Neural cell (in vitro differentiated cells): ENCODE results near the gene CCDC85C.

Experiments used
- EP300 ChIP-seq: fragments of 450-650 bp; conservative IDR thresholded peaks from 2 replicates; pipeline ENCODE4 v1.6.1; 2014; ENCODE audit warnings: antibody characterized with exemption, mild to moderate bottlenecking, moderate library complexity; ENCODE audit not compliant: poor library complexity, severe bottlenecking
- EZH2 ChIP-seq: fragments of 200-600, 300-800 bp; shearing (Covaris generic), sonication (generic); IDR thresholded peaks from 2 replicates; pipeline ENCODE4 v1.6.1; 2014; ENCODE audit warnings: antibody characterized with exemption, low read length, borderline replicate concordance, mild to moderate bottlenecking; ENCODE audit not compliant: insufficient read depth, poor library complexity, severe bottlenecking
- TF ChIP-seq, protein P1 (sequence below): fragments of 450-650 bp; IDR thresholded peaks from 2 replicates; pipeline ENCODE4 v1.5.1; 2014; ENCODE audit warnings: antibody characterized with exemption, mild to moderate bottlenecking, moderate library complexity; ENCODE audit not compliant: poor library complexity, severe bottlenecking

DNA sequence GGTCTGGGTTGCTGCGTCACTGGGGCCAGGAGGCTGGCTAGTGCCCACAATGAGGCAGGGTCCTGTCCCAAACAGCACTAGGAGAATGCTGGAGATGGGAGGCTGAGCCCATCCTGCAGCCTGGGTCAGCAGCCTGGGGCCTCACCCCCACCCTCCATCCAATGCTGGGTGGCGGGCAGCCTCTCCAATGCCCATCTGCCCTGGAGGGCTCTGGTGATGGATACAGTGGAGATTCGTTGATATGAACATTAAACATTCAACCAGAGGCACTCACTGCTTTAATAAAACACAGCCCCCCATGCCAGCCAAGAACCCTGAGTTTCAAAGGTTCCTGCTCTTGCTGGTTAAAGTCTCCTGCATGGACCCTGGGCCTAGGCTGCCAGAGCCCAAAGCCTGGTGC, 21.5 kb upstream of the CCDC85C start:
- no peak for TF ChIP-seq EP300
- TF ChIP-seq, protein P1, sequence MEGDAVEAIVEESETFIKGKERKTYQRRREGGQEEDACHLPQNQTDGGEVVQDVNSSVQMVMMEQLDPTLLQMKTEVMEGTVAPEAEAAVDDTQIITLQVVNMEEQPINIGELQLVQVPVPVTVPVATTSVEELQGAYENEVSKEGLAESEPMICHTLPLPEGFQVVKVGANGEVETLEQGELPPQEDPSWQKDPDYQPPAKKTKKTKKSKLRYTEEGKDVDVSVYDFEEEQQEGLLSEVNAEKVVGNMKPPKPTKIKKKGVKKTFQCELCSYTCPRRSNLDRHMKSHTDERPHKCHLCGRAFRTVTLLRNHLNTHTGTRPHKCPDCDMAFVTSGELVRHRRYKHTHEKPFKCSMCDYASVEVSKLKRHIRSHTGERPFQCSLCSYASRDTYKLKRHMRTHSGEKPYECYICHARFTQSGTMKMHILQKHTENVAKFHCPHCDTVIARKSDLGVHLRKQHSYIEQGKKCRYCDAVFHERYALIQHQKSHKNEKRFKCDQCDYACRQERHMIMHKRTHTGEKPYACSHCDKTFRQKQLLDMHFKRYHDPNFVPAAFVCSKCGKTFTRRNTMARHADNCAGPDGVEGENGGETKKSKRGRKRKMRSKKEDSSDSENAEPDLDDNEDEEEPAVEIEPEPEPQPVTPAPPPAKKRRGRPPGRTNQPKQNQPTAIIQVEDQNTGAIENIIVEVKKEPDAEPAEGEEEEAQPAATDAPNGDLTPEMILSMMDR, result no peak
- no peak for TF ChIP-seq EZH2
